Fibroblast of peridontal ligament (primary cell): ENCODE data around the gene PCDHB10.
"Not testable (repeated sequence)": the region's sequence is repeated elsewhere in the genome, so short reads cannot be mapped to it uniquely, and the experiment has no call there.

ENCODE experiments used
- DNase-seq: peaks from one replicate; pipeline ENCODE4 v3.0.0-alpha.2; 2010; ENCODE audit errors: extremely low read depth

The PCDHB10 gene

DNA sequence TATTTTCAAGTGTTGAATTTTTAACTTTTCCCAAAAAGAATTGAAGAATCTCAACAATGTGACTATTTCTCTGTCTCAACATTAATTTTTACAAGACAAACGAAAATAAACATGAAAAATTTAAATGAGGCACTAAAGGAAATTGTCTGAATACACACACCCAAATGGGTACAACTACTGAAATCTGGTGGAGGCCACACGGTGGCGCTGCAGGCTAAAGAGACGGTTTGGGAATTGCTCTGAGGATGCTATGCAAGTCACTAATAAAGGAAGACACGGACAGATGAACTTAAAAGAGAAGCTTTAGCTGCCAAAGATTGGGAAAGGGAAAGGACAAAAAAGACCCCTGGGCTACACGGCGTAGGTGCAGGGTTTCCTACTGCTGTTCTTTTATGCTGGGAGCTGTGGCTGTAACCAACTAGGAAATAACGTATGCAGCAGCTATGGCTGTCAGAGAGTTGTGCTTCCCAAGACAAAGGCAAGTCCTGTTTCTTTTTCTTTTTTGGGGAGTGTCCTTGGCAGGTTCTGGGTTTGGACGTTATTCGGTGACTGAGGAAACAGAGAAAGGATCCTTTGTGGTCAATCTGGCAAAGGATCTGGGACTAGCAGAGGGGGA lies at the start of gene PCDHB10:
TSS of gene PCDHB10 (plus strand) at position 244 of the 616 bp plus-strand sequence. CDS start at position 444, 200 bp downstream.
- DNase-seq, result peak; percentile 6

DNA sequence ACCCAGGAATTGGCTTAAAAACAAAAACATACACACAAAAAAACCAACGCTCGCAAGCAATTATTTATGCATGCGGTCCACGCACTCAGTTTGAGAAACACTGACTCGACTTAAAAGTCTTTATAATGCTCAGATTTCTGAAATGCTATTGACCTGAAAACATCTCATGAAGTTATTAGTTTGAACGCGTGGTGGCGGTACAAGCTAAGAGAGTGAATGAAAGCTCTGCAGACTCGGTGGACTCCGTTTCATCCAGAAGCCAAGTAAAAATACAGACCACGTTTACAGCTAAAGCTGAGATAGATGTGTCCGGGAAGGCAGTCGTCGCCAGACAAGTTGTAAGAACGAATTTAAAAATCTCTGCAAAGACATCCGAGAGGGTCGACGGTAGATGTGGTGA lies 42.3 kb upstream of the PCDHB10 start, which contains the start of gene PCDHB6:
TSS of gene PCDHB6 (plus strand) at position 246 of the 400 bp plus-strand sequence. CDS start 201 bp downstream, outside the sequence.
- DNase-seq, result peak; percentile 2

DNA sequence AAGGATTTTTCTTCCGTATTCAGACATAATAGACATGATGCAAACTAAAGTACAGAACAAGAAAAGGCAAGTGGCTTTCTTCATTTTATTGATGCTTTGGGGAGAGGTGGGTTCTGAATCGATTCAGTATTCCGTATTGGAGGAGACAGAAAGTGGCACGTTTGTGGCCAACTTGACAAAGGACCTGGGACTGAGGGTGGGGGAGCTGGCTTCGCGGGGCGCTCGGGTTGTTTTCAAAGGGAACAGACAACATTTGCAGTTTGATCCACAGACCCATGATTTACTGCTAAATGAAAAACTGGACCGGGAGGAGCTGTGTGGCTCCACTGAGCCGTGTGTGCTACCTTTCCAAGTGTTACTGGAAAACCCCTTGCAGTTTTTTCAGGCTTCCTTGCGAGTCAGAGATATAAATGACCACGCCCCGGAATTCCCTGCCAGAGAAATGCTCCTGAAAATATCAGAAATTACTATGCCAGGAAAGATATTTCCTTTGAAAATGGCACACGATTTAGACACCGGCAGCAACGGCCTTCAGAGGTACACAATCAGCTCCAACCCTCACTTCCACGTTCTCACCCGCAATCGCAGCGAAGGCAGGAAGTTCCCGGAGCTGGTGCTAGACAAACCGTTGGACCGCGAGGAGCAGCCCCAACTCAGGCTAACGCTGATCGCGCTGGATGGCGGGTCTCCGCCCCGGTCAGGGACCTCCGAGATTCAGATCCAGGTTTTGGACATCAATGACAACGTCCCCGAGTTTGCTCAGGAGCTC lies 41.7 kb upstream of the PCDHB10 start:
- no peak for DNase-seq

- DNase-seq, result no peak
Observed at GRCh38 chr5:141150993-141151325, 41.2 kb upstream of the PCDHB10 start.

DNA sequence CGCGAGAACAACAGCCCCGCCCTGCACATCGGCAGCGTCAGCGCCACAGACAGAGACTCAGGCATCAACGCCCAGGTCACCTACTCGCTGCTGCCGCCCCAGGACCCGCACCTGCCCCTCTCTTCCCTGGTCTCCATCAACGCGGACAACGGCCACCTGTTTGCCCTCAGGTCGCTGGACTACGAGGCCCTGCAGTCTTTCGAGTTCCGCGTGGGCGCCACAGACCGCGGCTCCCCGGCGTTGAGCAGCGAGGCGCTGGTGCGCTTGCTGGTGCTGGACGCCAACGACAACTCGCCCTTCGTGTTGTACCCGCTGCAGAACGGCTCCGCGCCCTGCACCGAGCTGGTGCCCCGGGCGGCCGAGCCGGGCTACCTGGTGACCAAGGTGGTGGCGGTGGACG lies 40.5 kb upstream of the PCDHB10 start:
- DNase-seq, result not testable (repeated sequence)

GRCh38 chr5:141152096-141152495 lies 40.1 kb upstream of the PCDHB10 start:
- not testable (repeated sequence) for DNase-seq

- DNase-seq, result no peak
Observed at GRCh38 chr5:141155540-141156374, 36.4 kb upstream of the PCDHB10 start.

- not testable (repeated sequence) for DNase-seq
Observed at GRCh38 chr5:141157356-141157755, 34.8 kb upstream of the PCDHB10 start.

DNA sequence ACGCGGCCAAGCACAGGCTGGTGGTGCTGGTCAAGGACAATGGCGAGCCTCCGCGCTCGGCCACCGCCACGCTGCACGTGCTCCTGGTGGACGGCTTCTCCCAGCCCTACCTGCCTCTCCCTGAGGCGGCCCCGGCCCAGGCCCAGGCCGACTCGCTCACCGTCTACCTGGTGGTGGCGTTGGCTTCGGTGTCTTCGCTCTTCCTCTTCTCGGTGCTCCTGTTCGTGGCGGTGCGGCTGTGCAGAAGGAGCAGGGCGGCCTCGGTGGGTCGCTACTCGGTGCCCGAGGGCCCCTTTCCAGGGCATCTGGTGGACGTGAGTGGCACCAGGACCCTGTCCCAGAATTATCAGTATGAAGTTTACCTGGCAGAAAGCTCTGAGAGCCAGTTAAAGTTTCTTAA lies 34.3 kb upstream of the PCDHB10 start:
- DNase-seq, result not testable (repeated sequence)

DNA sequence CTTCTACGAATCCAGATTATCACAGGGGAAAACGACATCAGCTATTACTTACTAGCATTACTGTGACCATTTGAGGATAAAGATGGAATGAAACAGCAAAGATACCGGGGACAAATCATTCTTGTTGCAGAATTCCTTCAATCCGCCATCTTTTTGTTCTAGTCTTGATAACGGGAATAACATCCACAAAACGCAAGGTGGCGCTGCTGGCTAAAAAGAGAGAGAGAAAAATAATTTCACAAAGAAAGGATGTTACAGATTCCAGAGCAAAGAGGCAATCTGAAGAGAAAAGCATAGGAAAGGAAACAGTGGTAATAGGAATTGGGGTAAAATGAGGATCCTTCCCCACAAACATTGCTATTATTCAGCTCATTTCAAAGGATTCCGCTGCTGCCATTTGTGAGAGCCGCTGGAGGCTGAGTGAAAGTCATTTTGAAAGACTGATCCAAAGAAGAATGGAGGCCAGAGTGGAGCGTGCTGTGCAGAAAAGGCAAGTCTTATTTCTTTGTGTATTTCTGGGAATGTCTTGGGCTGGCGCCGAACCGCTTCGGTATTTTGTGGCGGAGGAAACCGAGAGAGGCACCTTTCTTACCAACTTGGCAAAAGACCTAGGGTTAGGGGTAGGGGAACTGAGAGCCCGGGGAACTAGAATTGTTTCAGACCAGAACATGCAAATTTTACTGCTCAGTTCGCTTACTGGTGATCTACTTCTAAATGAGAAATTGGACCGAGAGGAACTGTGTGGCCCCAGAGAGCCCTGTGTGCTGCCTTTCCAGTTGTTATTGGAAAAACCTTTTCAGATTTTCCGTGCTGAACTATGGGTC lies 19.6 kb upstream of the PCDHB10 start, which contains the start of gene PCDHB7:
TSS of gene PCDHB7 (plus strand) at position 264 of the 824 bp plus-strand sequence. CDS start at position 456, 192 bp downstream.
- peak; percentile 25 for DNase-seq

DNA sequence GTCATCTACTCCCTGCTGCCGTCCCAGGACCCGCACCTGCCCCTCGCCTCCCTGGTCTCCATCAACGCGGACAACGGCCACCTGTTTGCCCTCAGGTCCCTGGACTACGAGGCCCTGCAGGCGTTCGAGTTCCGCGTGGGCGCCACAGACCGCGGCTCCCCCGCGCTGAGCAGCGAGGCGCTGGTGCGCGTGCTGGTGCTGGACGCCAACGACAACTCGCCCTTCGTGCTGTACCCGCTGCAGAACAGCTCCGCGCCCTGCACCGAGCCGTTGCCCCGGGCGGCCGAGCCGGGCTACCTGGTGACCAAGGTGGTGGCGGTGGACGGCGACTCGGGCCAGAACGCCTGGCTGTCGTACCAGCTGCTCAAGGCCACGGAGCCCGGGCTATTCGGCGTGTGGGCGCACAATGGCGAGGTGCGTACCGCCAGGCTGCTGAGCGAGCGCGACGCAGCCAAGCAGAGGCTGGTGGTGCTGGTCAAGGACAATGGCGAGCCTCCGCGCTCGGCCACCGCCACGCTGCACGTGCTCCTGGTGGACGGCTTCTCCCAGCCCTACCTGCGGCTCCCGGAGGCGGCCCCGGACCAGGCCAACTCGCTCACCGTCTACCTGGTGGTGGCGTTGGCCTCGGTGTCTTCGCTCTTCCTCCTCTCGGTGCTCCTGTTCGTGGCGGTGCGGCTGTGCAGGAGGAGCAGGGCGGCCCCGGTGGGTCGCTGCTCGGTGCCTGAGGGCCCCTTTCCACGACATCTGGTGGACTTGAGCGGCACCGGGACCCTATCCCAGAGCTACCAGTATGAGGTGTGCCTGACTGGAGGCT lies 17.7 kb upstream of the PCDHB10 start:
- DNase-seq, result not testable (repeated sequence)

GRCh38 chr5:141175933-141176332 lies 16.2 kb upstream of the PCDHB10 start:
- DNase-seq, result no peak

- not testable (repeated sequence) for DNase-seq
Observed at GRCh38 chr5:141177577-141178191, 14.5 kb upstream of the PCDHB10 start, which contains the start of gene PCDHB8. TSS of gene PCDHB8 (plus strand) at chr5:141177790. CDS start at chr5:141178035, 245 bp downstream.

DNA sequence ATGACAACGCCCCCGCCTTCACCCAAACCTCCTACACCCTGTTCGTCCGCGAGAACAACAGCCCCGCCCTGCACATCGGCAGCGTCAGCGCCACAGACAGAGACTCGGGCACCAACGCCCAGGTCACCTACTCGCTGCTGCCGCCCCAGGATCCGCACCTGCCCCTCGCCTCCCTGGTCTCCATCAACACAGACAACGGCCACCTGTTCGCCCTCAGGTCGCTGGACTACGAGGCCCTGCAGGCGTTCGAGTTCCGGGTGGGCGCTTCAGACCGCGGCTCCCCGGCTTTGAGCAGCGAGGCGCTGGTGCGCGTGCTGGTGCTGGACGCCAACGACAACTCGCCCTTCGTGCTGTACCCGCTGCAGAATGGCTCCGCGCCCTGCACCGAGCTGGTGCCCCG lies 12.8 kb upstream of the PCDHB10 start:
- not testable (repeated sequence) for DNase-seq

- not testable (repeated sequence) for DNase-seq
Observed at GRCh38 chr5:141179876-141180275, 12.3 kb upstream of the PCDHB10 start.

- DNase-seq, result no peak
Observed at GRCh38 chr5:141180313-141180712, 11.8 kb upstream of the PCDHB10 start.

DNA sequence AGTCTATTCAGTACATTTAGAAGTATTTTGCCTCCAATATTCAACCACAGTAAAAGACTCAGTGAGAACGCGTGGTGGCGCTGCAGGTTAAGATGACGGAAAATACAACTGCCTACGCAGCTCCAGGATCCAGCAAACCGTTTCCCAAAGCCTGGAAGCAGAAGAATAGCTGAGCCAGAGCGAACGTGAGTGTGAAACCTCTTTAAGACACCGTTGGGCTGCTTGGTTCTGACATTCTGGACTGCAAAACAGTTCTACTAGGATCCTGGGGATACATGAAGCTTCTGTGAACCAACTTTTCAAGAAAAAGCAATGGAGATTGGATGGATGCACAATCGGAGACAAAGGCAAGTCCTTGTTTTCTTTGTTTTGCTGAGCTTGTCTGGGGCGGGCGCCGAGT lies 9.9 kb upstream of the PCDHB10 start, which contains the start of gene PCDHB16:
TSS of gene PCDHB16 (plus strand) at position 140 of the 400 bp plus-strand sequence. CDS start at position 313, 173 bp downstream.
- peak; percentile 35 for DNase-seq

GRCh38 chr5:141184117-141184855 lies 7.9 kb upstream of the PCDHB10 start:
- DNase-seq, result not testable (repeated sequence)
